SK-MEL-5 (cell line): ENCODE data around the gene PLA2G2D. TPM values are rescaled to one million over a fixed set of nuclear protein-coding genes. Genes with fewer than 3 reads are reported as not detected.

Experiments
- DNase-seq: peaks from one replicate; pipeline ENCODE4 v3.0.0-alpha.2; 2016; ENCODE audit warnings: low read depth, low spot score
- in situ Hi-C: cut with HindIII; loops from 2 replicates; pipeline ENCODE4 v1.10.0; 2016; ENCODE audit warnings: low sequenced_read_pairs, high pct_unique_total_duplicates, low pct_unique_long_range_greater_than_20kb
- total RNA-seq: library from RNA; depleted of rRNA; stranded (reverse); fragments of >200 nt; shearing (Covaris generic); gene quantifications from 2 replicates; pipeline ENCODE4 v1.2.3, GENCODE V29; 2014; rRNA removed

The PLA2G2D gene
- total RNA-seq, 1 experiment from 2014 or later = not detected

- no peak for DNase-seq
- in situ Hi-C loops = no loop called here
These were observed 40.6 kb downstream of the PLA2G2D start for GRCh38 chr1:20078711-20079110.

- DNase-seq = no peak
- in situ Hi-C loops = no loop called here
These were observed 41.1 kb downstream of the PLA2G2D start for GRCh38 chr1:20078171-20078651.

GRCh38 chr1:20076710-20077461 is 42.5 kb downstream of the PLA2G2D start:
- in situ Hi-C loops = no loop called here
- peak; percentile 13 for DNase-seq

- in situ Hi-C loops = no loop called here
- no peak for DNase-seq
These were observed 43.1 kb downstream of the PLA2G2D start for GRCh38 chr1:20076223-20076622.

GRCh38 chr1:20075345-20075744 is 44.0 kb downstream of the PLA2G2D start:
- DNase-seq = no peak
- in situ Hi-C loops = no loop called here

- in situ Hi-C loops = no loop called here
These were observed 44.6 kb downstream of the PLA2G2D start for GRCh38 chr1:20074725-20075171.

GRCh38 chr1:20074055-20074724 is 45.1 kb downstream of the PLA2G2D start:
- no peak for DNase-seq
- in situ Hi-C loops = no loop called here

More at GRCh38 chr1:20074725-20075171, 44.6 kb downstream of the PLA2G2D start:
- DNase-seq = no peak

- DNase-seq = no peak
These were observed 46.1 kb downstream of the PLA2G2D start for GRCh38 chr1:20073256-20073655.

GRCh38 chr1:20072771-20073170 is 46.6 kb downstream of the PLA2G2D start:
- in situ Hi-C loops = no loop called here
- DNase-seq = no peak

More at GRCh38 chr1:20073256-20073655, 46.1 kb downstream of the PLA2G2D start:
- in situ Hi-C loops = no loop called here

GRCh38 chr1:20071416-20071815 is 47.9 kb downstream of the PLA2G2D start:
- in situ Hi-C loops = no loop called here
- DNase-seq = no peak

GRCh38 chr1:20070357-20070756 is 49.0 kb downstream of the PLA2G2D start:
- in situ Hi-C loops = no loop called here
- DNase-seq = no peak

- no peak for DNase-seq
- in situ Hi-C loops = no loop called here
These were observed 49.5 kb downstream of the PLA2G2D start, which contains the start of gene PLA2G5 for GRCh38 chr1:20069874-20070273. PLA2G5 (plus strand) TSS chr1:20070194; CDS start chr1:20084831, 14,637 bp downstream.

GRCh38 chr1:20068722-20069121 is 50.6 kb downstream of the PLA2G2D start:
- in situ Hi-C loops = no loop called here
- no peak for DNase-seq

- DNase-seq = no peak
- in situ Hi-C loops = no loop called here
These were observed 55.5 kb downstream of the PLA2G2D start for GRCh38 chr1:20063861-20064292.

Other genes starting within 250 kb of the PLA2G2D start
- gene OTUD3, start 237.1 kb downstream of the PLA2G2D start, total RNA-seq = 3.5 and 11.0 TPM in 2 replicates
- gene PLA2G2E, start 195.9 kb downstream of the PLA2G2D start, total RNA-seq = not detected in 2 replicates
- not detected in 2 replicates for gene PLA2G2A, start 139.9 kb downstream of the PLA2G2D start, total RNA-seq
- gene PLA2G5, start 49.3 kb downstream of the PLA2G2D start, total RNA-seq = not detected in 2 replicates
- gene PLA2G2F, start 19.8 kb upstream of the PLA2G2D start, total RNA-seq = not detected in 2 replicates
- 0.08 TPM in 1 of 2 replicates, not detected in the other for gene UBXN10, start 66.6 kb upstream of the PLA2G2D start, total RNA-seq
- not detected in 2 replicates for gene PLA2G2C, start 67.0 kb upstream of the PLA2G2D start, total RNA-seq
- gene VWA5B1, start 171.3 kb upstream of the PLA2G2D start, total RNA-seq = not detected in 2 replicates